RKO (cell line): ENCODE results near the gene INAVA.
A peak's percentile ranks its signal among the peaks of the same experiment; 100 is the strongest.

Experiments used
- DNase-seq: peaks from one replicate; pipeline ENCODE4 v3.0.0-alpha.2; 2016; ENCODE audit warnings: low spot score

INAVA gene

GRCh38 chr1:200877010-200877409, 17.7 kb upstream of the INAVA start:
- no peak for DNase-seq

DNA sequence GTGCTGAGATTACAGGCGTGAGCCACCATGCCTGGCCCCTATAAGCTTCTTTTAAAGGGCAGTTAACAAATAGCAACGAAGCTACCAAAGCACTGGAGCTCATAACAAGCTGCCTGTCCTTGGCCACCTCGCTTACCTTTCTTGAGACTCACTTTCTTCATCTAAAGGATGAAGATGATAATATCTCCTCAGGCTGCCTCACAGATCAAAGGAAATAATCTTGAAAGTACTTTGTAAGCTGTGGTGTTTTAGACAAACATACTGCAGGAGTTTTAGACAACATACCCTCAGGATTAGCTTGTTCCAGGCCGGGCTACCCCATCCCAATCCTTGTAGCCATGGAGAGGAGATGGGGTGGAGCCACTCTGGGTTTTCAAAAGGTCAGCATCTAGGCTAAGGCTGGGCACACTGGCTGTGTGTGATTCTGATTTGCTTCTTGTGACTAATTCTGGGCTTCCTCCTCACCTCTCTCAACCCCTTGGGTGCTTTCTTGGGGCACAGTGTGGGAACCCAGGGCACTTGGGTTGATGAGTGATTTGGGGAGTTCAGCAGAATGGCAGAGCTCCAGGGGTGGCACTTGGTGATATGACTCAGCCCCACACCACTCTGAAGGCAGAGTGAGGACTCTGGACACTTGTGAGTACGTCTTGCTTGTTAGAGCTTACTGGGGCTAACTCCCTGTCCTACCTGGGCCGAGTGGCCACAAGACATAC, 16.7 kb upstream of the INAVA start:
- DNase-seq, result no peak

GRCh38 chr1:200880212-200880611, 14.5 kb upstream of the INAVA start:
- DNase-seq, result no peak

DNA sequence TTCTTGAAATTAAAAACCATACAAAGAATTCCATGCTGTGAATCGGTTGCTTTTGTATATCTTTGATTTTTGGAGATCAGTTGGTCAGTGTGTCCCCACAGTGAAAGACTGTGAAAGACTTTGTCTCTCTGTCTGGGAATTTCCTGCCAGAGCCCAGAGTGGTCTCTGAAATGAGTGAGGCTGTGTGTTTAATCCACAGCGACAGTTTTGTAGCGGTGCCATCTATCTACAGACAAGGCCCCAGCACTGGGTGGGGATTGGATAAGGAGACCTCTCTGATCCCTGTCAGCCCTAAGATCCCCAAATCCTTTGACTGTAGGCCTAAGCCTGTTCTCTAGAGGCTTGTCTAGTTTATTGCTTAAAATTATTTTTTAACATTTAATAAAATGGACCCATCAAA, 11.6 kb upstream of the INAVA start:
- DNase-seq, result no peak

DNA sequence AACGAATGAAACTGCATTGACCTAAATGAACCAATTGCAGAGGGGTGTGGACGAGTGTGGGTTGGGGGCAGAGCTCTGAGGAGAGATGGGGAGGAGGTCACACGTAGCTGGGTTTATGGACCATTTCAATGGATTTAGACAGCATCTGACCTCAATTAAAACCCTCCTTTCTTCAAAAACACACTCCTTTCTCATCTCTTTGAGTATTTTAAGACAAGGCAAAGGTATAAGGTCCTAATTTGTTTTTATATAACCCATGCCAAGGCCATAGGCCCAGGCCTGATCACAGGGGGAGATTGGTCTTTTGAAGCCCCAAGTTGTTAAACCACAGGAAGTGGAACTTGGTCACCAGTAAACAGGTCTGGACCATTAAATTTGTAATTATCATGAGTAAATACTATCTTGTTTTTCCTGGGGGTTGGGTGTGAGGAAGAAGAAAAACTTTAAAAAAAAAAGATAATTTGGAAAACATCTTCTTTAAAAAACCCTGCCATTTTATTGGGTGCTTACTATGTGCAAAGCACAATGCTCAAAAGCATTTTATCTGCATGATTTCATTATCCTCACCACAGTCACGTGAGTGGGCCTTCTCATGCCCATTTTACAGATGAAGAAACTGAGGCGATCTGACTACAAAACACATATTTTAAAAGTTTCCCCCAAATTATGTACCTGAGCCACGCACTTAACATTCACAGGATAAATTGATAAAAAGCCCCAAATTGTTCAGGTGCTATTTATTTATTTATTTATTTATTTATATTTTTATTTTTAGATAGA, 8.9 kb upstream of the INAVA start:
- DNase-seq, result no peak

DNA sequence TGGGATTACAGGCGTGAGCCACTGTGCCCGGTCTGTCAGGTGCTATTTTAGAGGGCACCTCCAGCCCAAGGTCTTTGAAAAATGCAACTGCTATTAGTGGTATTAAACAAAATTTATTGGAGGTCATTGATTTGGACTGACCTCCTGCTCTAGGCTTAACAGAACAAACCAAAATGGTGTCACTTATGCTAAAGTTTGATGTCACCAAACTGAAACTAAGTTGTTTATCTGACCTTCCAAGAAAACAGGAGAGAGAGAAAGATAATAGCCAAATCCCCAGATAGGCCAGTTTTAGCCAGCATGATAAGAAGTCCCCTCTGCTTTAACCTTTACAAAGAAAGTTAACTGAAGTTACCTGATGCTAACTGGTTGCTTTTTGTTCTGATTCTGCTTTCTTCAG, 8.1 kb upstream of the INAVA start:
- no peak for DNase-seq

- no peak for DNase-seq
Measured at GRCh38 chr1:200887036-200887435, 7.7 kb upstream of the INAVA start.

- no peak for DNase-seq
Measured at GRCh38 chr1:200887772-200888348, 6.8 kb upstream of the INAVA start.

DNA sequence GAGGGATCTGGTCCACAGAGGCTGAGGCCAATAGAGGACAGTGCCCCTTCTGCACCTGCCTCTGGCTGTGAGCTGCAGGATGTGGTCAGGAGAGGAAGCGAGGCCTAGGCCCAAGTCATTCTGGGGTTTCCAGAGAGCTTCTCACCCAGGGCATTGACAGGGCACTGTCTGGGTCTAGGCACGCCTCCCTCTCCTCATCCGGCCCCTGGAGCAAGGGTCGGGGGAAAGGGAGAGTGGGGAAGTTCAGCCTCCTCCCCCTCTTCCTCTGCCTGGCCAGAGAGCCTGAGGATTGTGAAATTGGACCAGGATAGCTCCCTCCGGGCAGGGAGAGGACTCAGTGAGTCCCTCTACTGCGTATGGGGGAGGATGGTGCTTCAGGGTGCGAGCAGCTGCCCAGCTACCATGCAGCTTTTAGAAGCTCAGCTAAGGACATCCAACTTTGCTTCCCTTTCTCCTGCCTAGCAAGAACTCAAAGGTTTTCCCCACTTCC, 6.3 kb upstream of the INAVA start:
- DNase-seq, result no peak

- DNase-seq, result no peak
Measured at GRCh38 chr1:200889571-200889970, 5.1 kb upstream of the INAVA start.

- DNase-seq, result no peak
Measured at GRCh38 chr1:200890027-200890426, 4.7 kb upstream of the INAVA start.

GRCh38 chr1:200890818-200891773, 3.6 kb upstream of the INAVA start:
- DNase-seq, result peak; percentile 64

GRCh38 chr1:200891774-200892157, 2.9 kb upstream of the INAVA start:
- DNase-seq, result no peak

- DNase-seq, result no peak
Measured at GRCh38 chr1:200892546-200892945, 2.2 kb upstream of the INAVA start.

DNA sequence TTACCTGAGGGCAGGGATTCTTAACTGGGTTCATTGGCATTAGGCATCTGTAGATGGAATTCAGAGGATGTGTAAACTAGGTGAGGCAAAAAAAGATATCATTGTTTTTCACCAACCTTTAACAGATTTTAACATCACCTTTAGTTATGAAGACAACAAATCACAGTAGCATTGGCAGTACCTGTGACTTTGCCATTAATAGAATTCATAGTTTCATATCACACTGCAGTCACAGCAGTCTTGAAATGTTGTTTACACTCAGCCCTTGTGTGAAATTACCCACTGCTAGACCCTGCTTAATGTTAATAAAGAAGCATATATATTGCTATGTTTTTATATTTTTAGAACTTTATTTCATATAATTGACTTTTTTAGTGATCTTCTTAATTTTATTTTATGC, 1.7 kb upstream of the INAVA start:
- DNase-seq, result no peak

- no peak for DNase-seq
Measured at GRCh38 chr1:200893411-200893901, 1.2 kb upstream of the INAVA start.

GRCh38 chr1:200895443-200895789, 716 bp downstream of the INAVA start:
- DNase-seq, result no peak

DNA sequence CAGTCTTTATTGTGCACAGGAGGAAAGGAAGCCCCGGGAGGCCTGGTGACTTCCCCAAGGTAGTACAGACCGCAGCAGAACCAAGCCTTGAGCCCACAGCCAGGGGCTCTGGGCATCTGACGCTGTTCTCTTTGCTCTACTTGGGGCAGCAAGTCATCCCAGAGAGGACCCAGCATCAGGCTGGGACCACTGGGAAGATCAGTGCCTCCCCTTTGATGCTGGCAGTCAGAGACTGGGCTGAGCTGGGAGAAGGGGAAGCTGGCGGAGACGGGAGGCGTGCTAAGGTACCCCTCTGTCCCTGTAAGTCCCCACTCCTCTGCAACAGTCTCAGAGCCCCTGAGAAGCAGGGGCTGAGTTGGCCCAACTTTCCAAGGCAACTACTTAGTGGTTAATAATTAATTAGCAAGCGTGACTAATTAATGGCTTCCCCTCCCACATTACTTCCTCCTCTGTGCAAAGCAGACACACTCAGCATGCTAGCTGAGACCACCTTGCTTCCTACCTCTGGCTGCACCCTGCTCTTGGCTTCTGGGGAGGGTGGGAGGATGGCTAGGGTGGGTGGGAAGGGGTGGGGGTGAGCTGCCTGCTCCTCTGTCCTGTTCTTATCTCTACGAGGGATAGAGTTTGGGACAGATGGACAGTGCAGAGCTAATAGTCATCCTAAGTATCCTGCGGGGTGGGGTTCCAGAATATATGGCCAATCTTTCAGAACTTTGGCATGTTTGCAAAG, 1.3 kb downstream of the INAVA start:
- DNase-seq, result no peak

GRCh38 chr1:200896531-200897196, 2.0 kb downstream of the INAVA start:
- DNase-seq, result no peak

DNA sequence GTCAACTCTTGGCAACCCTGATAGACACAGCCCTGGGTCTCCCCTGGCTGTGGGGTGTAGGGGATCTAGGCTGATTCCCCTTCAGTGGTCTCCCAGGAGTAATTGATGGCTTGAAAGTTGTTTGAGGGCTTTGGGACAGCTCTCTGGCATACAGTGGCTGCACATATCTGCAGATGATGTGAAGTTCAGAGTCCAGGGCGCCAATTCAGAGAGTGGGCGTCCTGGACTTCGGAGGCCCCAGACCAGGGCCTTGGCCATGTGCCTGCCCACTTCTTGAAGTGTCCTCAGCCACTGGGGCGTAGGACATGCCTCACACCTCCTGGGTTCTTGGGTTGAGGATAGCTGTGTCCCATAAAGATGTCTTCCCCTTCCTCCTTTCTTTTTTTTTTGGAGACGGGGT, 2.6 kb downstream of the INAVA start:
- no peak for DNase-seq

DNA sequence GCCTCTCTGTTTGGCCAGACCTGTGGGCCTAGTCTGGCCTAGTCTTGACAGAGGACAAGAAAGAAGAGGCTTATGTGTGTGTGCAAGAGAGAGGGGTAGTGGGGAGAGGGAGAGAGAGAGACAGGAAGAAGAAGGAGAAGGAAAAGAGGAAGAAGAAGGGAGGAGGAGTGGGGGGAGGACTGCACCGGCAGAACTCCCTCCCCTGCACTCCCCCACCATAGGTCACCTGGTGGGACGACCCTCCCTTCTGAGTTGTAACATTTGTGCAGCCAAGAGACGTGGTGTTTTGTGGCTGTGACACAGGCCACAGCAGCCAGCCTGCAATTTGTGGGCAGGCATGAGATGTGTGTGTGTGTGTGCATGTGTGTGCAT, 4.3 kb downstream of the INAVA start:
- no peak for DNase-seq
